Measurements from ENCODE around the gene LRRC45. TPM values are rescaled to one million over a fixed set of nuclear protein-coding genes. Genes with fewer than 3 reads are reported as not detected.

LRRC45 gene
- total and polyA plus RNA-seq, 2 donors (not counting 3 experiments of a cell fraction or from before 2014, with no cell fraction given), result 7.6 to 22.9 TPM

- CTCF ChIA-PET, result interaction anchor here (1.2 to 1.4 kb wide), 3 partner anchors 19 to 38 kb away, joined by 3 to 4 read pairs (median 3); partner anchors contain the start of genes CENPX and LRRC45
- Histone ChIP-seq H3K4me1 (ENCODE audit: control insufficient read depth, extremely low read depth, insufficient read depth, low read length) (no peaks in the 10 kb centered on the region), H3K9me1 (replicated peaks; ENCODE audit: control insufficient read depth, extremely low read depth, insufficient read depth, low read length) (no peaks in the 10 kb centered on the region), H3K4me2 (ENCODE audit: insufficient read depth, low read length) (no peak overlapping the region), H3K79me2 (ENCODE audit: control insufficient read depth, insufficient read depth, low read length) (no peaks in the 10 kb centered on the region), H3K36me3 (ENCODE audit: control insufficient read depth in 2 of 2, extremely low read depth in 1 of 2, insufficient read depth in 2 of 2, low read length in 2 of 2) (peaks cover 0 to 20% of the 10 kb centered on the region in 2 experiments), H3K9me3 (replicated peaks; ENCODE audit: control insufficient read depth, insufficient read depth, low read length) (no peaks in the 10 kb centered on the region), H3K27me3 (ENCODE audit: control insufficient read depth in 2 of 2, insufficient read depth in 2 of 2, low read length in 2 of 2) (no peaks in the 10 kb centered on the region), H3K4me3 (replicated peaks in 1 of 3; ENCODE audit: insufficient read depth in 1 of 3, low read depth in 1 of 3, low read length in 3 of 3) (no peak overlapping the region), H4K20me1 (replicated peaks; ENCODE audit: control insufficient read depth, extremely low read depth, insufficient read depth, low read length) (no peaks in the 10 kb centered on the region), H3K27ac (ENCODE audit: insufficient read depth, low read depth, low read length) (no peak overlapping the region), H2AFZ (ENCODE audit: low read depth, low read length) (no peak overlapping the region), H3K9ac (replicated peaks; ENCODE audit: extremely low read depth, insufficient read depth, low read length) (no peak overlapping the region)
- FAIRE-seq, result no peak
- POLR2A ChIA-PET, result no interaction called here
- BruUV-seq (replicated peaks), result no TSS peak
- dilution Hi-C loops (cut with MboI; ENCODE audit: extremely low pct_ligation_motif_present, low sequenced_read_pairs) (no loop called here), intact Hi-C loops (cut with micrococcal nuclease) (no loop called here)
- TF ChIP-seq POLR2A (IDR thresholded peaks at IDR 0.05; ENCODE audit: low read depth, low read length), result no peak
- no peak for TF ChIP-seq JUN (IDR thresholded peaks at IDR 0.05; ENCODE audit: borderline replicate concordance, insufficient read depth, insufficient read length, low read depth)
- no peak for TF ChIP-seq CTCF (IDR thresholded peaks at IDR 0.05; ENCODE audit: extremely low read depth in 1 of 2, insufficient read depth in 1 of 2, low read depth in 1 of 2, low read length in 2 of 2)
- TF ChIP-seq POLR2AphosphoS5 (IDR thresholded peaks at IDR 0.05; ENCODE audit: insufficient read depth, low read depth, low read length), result no peak
- no peak for TF ChIP-seq GATA2 (IDR thresholded peaks at IDR 0.05; ENCODE audit: insufficient read depth, insufficient read length, low read depth, low read length)
- no peak for DNase-seq (ENCODE audit: low read depth, low spot score)
Observed at GRCh38 chr17:81984773-81985410, 38.2 kb upstream of the LRRC45 start.

GRCh38 chr17:81986606-81987005, 36.5 kb upstream of the LRRC45 start:
- H3K4me1 ChIP-seq (ENCODE audit: control insufficient read depth, extremely low read depth, insufficient read depth, low read length), result no peaks in the 10 kb centered on the region
- no peak for DNase-seq (ENCODE audit: low read depth, low spot score)
- BruUV-seq (replicated peaks), result no TSS peak
- dilution Hi-C loops (cut with MboI; ENCODE audit: extremely low pct_ligation_motif_present, low sequenced_read_pairs), result no loop called here
- peaks cover 0 to 20% of the 10 kb centered on the region in 2 experiments for H3K36me3 ChIP-seq (ENCODE audit: control insufficient read depth in 2 of 2, extremely low read depth in 1 of 2, insufficient read depth in 2 of 2, low read length in 2 of 2)
- no peak overlapping the region for H3K9ac ChIP-seq (replicated peaks; ENCODE audit: extremely low read depth, insufficient read depth, low read length)
- TF ChIP-seq CTCF (IDR thresholded peaks at IDR 0.05; ENCODE audit: extremely low read depth in 1 of 2, insufficient read depth in 1 of 2, low read depth in 1 of 2, low read length in 2 of 2) (no peak), GATA2 (IDR thresholded peaks at IDR 0.05; ENCODE audit: insufficient read depth, insufficient read length, low read depth, low read length) (no peak)
- no peaks in the 10 kb centered on the region for H4K20me1 ChIP-seq (replicated peaks; ENCODE audit: control insufficient read depth, extremely low read depth, insufficient read depth, low read length)
- POLR2A ChIA-PET, result no interaction called here
- H3K9me3 ChIP-seq (replicated peaks; ENCODE audit: control insufficient read depth, insufficient read depth, low read length), result no peaks in the 10 kb centered on the region
- H3K4me2 ChIP-seq (ENCODE audit: insufficient read depth, low read length), result no peak overlapping the region
- no peaks in the 10 kb centered on the region for H3K27me3 ChIP-seq (ENCODE audit: control insufficient read depth in 2 of 2, insufficient read depth in 2 of 2, low read length in 2 of 2)
- no peak overlapping the region for H3K4me3 ChIP-seq (replicated peaks in 1 of 3; ENCODE audit: insufficient read depth in 1 of 3, low read depth in 1 of 3, low read length in 3 of 3)
- CTCF ChIA-PET, result no interaction called here
- intact Hi-C loops (cut with micrococcal nuclease), result no loop called here
- no peaks in the 10 kb centered on the region for H3K9me1 ChIP-seq (replicated peaks; ENCODE audit: control insufficient read depth, extremely low read depth, insufficient read depth, low read length)
- no peak overlapping the region for H3K27ac ChIP-seq (ENCODE audit: insufficient read depth, low read depth, low read length)
- no peak overlapping the region for H2AFZ ChIP-seq (ENCODE audit: low read depth, low read length)
- FAIRE-seq, result no peak
- H3K79me2 ChIP-seq (ENCODE audit: control insufficient read depth, insufficient read depth, low read length), result no peaks in the 10 kb centered on the region

Data from endothelial cell of umbilical vein (primary cell).